Transverse colon (tissue), 4 donors: ENCODE data around the gene JAZF1. TPM values are rescaled to one million over a fixed set of nuclear protein-coding genes. Genes with fewer than 3 reads are reported as not detected.

Experiments used
- DNase-seq: peaks from one replicate; pipeline ENCODE4 v3.0.0-alpha.2; 2019
- H3K27ac ChIP-seq, 4 donors: fragments of 200-600 bp; sonication (generic); 2 replicates each; pipeline ENCODE4 v1.5.1; 2016 to 2018; ENCODE audit warnings: inconsistent platforms in 4 of 4
- H3K27me3 ChIP-seq: fragments of 200-600 bp; sonication (generic); 2 replicates; pipeline ENCODE4 v1.5.1; 2017; ENCODE audit warnings: inconsistent platforms
- H3K36me3 ChIP-seq, 4 donors: fragments of 200-600 bp; sonication (generic); 2 replicates each; pipeline ENCODE4 v1.5.1; 2017 to 2019; ENCODE audit warnings: inconsistent platforms in 4 of 4
- H3K4me1 ChIP-seq, 4 donors: fragments of 200-600 bp; sonication (generic); 2 replicates each; pipeline ENCODE4 v1.5.1; 2017 to 2020; ENCODE audit warnings: inconsistent platforms in 4 of 4
- H3K4me3 ChIP-seq, 4 donors: fragments of 200-600 bp; sonication (generic); 1 replicate in 1 of 4; 2 replicates in 3 of 4; pipeline versions ENCODE4 v1.5.1 to v1.6.1; 2017 to 2019; ENCODE audit warnings: inconsistent platforms in 4 of 4
- H3K9me3 ChIP-seq, 2 donors: fragments of 200-600 bp; sonication (generic); 2 replicates each; pipeline ENCODE4 v1.5.1; 2017 to 2019; ENCODE audit warnings: inconsistent platforms in 2 of 2
- EP300 ChIP-seq: sonication (generic); formaldehyde crosslinking; IDR thresholded peaks from one replicate; pipeline ENCODE4 v1.6.1; 2017; ENCODE audit warnings: antibody characterized with exemption, low read depth
- POLR2A ChIP-seq: fragments of 450-650 bp; IDR thresholded peaks from one replicate; pipeline ENCODE4 v1.6.1; 2016; ENCODE audit warnings: antibody characterized with exemption, mild to moderate bottlenecking, moderate library complexity
- POLR2AphosphoS5 ChIP-seq, 3 donors: sonication (generic); formaldehyde crosslinking; IDR thresholded peaks; one replicate each; pipeline ENCODE4 v1.6.1; 2016; ENCODE audit warnings: antibody characterized with exemption in 3 of 3
- WGBS, 2 donors: methylation state at CpG; one replicate each; pipeline ENCODE4 v1.1.5; 2018; ENCODE audit warnings: low coverage in 1 of 2; 5-methylcytosine and 5-hydroxymethylcytosine counted together
- in situ Hi-C, 4 donors: fragments of 200-750 bp; cut with MboI; loops; one replicate each; pipeline versions ENCODE4 v1.15.0 to v1.15.1; 2017; ENCODE audit warnings: low sequenced_read_pairs in 3 of 4, low pct_ligation_motif_present in 1 of 4, low pct_unique_long_range_greater_than_20kb in 1 of 4
- intact Hi-C: fragments of 100-400 bp; cut with DNase I; formaldehyde crosslinking; loops from one replicate; pipeline ENCODE4 v1.15.1; 2023; ENCODE audit warnings: low total_unique reads
- total RNA-seq, 4 donors: library from RNA; depleted of rRNA; stranded (reverse); fragments of >200 nt; gene quantifications; one replicate each; pipeline ENCODE4 v1.1.0, GENCODE V29; 2016
- TF ChIP-seq, protein P1 (sequence below), 5 experiments: fragments of 200-600 bp in 3 of 5; fragments of 450-650 bp in 2 of 5; sonication (generic) in 3 of 5; IDR thresholded peaks; 1 replicate in 2 of 5; 2 replicates in 3 of 5; pipeline ENCODE4 v1.5.1; 2016 to 2017; ENCODE audit warnings: antibody characterized with exemption in 5 of 5, inconsistent platforms in 3 of 5, mild to moderate bottlenecking in 2 of 5, moderate library complexity in 1 of 5

JAZF1 gene
- total RNA-seq, 4 donors from 2014 or later: 11.0 to 12.2 (median 11.5) TPM

DNA sequence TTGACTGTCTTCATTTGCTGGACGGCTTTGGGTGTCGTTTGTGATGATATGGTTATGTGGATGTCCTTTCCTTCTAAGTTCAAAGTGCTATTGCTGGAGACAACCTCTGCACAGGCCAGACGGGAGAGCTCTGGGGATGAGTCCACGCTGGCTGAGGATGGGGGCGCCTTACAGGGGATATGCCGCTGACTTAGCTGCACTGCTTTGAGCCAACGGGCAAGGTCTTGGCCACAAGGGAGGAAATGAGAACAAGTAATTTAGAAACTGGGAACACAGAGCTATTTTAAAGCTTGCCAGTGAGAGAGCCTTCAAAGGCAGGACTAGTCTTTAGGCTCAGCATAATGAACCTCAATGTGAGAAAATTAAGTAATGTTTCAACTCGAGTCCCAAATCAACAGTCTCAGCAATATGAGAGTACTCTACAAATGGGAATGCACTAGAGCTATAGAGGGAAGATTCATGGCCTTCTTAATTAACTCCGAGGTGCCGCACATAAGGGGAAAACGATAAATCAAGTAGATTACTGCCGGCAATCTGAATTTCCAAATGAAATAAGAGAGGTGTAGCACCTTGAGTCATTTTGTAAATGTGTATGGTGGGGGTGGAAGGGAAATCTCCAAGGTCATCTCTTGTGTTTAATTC lies 209.3 kb downstream of the JAZF1 start:
- in situ Hi-C loops (no loop called here), intact Hi-C loops (no loop called here)
- TF ChIP-seq POLR2A (no peak), POLR2AphosphoS5 (IDR thresholded peaks at IDR 0.05) (no peak), EP300 (no peak)
- TF ChIP-seq, protein P1, sequence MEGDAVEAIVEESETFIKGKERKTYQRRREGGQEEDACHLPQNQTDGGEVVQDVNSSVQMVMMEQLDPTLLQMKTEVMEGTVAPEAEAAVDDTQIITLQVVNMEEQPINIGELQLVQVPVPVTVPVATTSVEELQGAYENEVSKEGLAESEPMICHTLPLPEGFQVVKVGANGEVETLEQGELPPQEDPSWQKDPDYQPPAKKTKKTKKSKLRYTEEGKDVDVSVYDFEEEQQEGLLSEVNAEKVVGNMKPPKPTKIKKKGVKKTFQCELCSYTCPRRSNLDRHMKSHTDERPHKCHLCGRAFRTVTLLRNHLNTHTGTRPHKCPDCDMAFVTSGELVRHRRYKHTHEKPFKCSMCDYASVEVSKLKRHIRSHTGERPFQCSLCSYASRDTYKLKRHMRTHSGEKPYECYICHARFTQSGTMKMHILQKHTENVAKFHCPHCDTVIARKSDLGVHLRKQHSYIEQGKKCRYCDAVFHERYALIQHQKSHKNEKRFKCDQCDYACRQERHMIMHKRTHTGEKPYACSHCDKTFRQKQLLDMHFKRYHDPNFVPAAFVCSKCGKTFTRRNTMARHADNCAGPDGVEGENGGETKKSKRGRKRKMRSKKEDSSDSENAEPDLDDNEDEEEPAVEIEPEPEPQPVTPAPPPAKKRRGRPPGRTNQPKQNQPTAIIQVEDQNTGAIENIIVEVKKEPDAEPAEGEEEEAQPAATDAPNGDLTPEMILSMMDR (IDR thresholded peaks at IDR 0.05): no peak
- H3K27me3 ChIP-seq: no peaks in the 10 kb centered on the region
- H3K4me3 ChIP-seq: no peak overlapping the region
- peaks cover 0 to 5% (median under 1%) of the 10 kb centered on the region in 4 donors for H3K4me1 ChIP-seq
- H3K36me3 ChIP-seq: no peaks in the 10 kb centered on the region
- no peak overlapping the region for H3K27ac ChIP-seq
- DNase-seq: no peak
- 83 to 93% methylated on average over 8 to 12 of the region's 12 CpGs for WGBS, 2 donors
- H3K9me3 ChIP-seq: no peaks in the 10 kb centered on the region

DNA sequence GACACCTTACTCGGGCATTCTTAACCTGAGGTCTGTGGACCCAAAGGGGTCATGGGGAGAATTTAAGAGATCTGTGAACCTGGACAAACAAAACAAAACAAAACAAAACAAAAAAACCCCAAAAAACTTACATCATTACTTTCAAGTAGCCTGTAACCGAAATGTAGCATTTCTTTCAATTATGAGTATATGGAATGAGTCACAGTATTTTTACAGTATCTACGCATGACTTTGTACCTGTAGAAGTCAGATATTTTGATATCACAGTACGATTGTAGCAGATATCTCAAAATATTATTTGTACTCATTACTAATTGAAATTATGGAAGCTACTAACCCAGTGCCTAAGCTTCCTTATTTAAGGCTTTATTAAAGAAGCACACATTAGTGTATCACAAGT lies 210.2 kb downstream of the JAZF1 start:
- WGBS, 2 donors: 67 to 69% methylated on average over 4 of the region's 4 CpGs
- intact Hi-C loops (no loop called here), in situ Hi-C loops (no loop called here)

DNA sequence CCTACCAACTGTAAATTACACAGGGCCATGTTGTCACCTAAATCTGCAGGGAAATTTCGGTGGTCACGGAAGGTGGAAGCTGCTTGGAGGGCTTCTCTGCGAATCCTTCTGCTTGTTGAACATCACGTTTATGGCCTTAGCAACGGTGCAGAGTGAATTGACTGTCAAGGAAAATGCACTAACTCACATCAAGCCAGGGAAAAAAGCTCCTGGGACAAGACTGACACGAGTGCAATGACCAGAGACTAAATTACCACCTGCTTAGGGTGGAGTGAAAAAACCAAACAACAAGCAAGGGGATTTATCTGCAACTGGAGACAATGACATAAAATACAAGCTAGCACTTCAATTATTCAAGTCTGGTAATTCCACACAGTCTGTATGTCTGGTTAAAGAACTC lies 211.2 kb downstream of the JAZF1 start:
- Histone ChIP-seq H3K4me3 (no peak overlapping the region), H3K27ac (no peak overlapping the region), H3K27me3 (no peaks in the 10 kb centered on the region), H3K4me1 (peaks cover 0 to 11% (median 2%) of the 10 kb centered on the region in 4 donors), H3K36me3 (no peaks in the 10 kb centered on the region), H3K9me3 (no peaks in the 10 kb centered on the region)
- WGBS, 2 donors: 88 to 92% methylated on average over 4 to 6 of the region's 6 CpGs
- intact Hi-C loops: no loop called here
- in situ Hi-C loops: no loop called here
- TF ChIP-seq EP300 (no peak), POLR2AphosphoS5 (IDR thresholded peaks at IDR 0.05) (no peak)
- DNase-seq: no peak

More for the DNA sequence above, 210.2 kb downstream of the JAZF1 start:
- TF ChIP-seq EP300 (no peak), POLR2A (no peak), POLR2AphosphoS5 (IDR thresholded peaks at IDR 0.05) (no peak)
- TF ChIP-seq, protein P1 (IDR thresholded peaks at IDR 0.05): no peak
- Histone ChIP-seq H3K4me1 (peaks cover 0 to 11% (median 2%) of the 10 kb centered on the region in 4 donors), H3K4me3 (no peak overlapping the region), H3K27me3 (no peaks in the 10 kb centered on the region), H3K27ac (no peak overlapping the region), H3K36me3 (no peaks in the 10 kb centered on the region), H3K9me3 (no peaks in the 10 kb centered on the region)
- no peak for DNase-seq

GRCh38 chr7:27967639-27968038 lies 213.0 kb downstream of the JAZF1 start:
- no peak for DNase-seq
- in situ Hi-C loops: no loop called here
- WGBS, 2 donors: 82 to 100% methylated on average over 1 of the region's 1 CpG
- Histone ChIP-seq H3K36me3 (no peaks in the 10 kb centered on the region), H3K27ac (no peak overlapping the region), H3K9me3 (no peaks in the 10 kb centered on the region), H3K4me3 (no peak overlapping the region), H3K4me1 (peaks cover 0 to 13% (median 2%) of the 10 kb centered on the region in 4 donors), H3K27me3 (no peaks in the 10 kb centered on the region)
- intact Hi-C loops: no loop called here
- no peak for TF ChIP-seq POLR2AphosphoS5 (IDR thresholded peaks at IDR 0.05)
- TF ChIP-seq, protein P1 (IDR thresholded peaks at IDR 0.05): no peak
- no peak for TF ChIP-seq POLR2A
- TF ChIP-seq EP300: no peak
